ENCODE data around the gene STK17A.
"Not testable (repeated sequence)": the region's sequence is repeated elsewhere in the genome, so short reads cannot be mapped to it uniquely, and the experiment has no call there.

Gene STK17A

GRCh38 chr7:43602256-43602655 lies 19.3 kb downstream of the STK17A start:
- DNase-seq, result no peak

GRCh38 chr7:43604251-43604650 lies 21.3 kb downstream of the STK17A start:
- no peak for DNase-seq

- DNase-seq, result no peak
Measured at GRCh38 chr7:43609097-43609496, 26.2 kb downstream of the STK17A start.

- no peak for DNase-seq
Measured at GRCh38 chr7:43612128-43612527, 29.2 kb downstream of the STK17A start.

GRCh38 chr7:43612599-43613589 lies 30.0 kb downstream of the STK17A start:
- DNase-seq, result no peak

GRCh38 chr7:43615558-43616145 lies 32.7 kb downstream of the STK17A start:
- DNase-seq, result no peak

GRCh38 chr7:43616977-43617376 lies 34.1 kb downstream of the STK17A start:
- no peak for DNase-seq

GRCh38 chr7:43618073-43618472 lies 35.2 kb downstream of the STK17A start:
- no peak for DNase-seq

GRCh38 chr7:43619213-43620012 lies 36.5 kb downstream of the STK17A start:
- no peak for DNase-seq

- no peak for DNase-seq
Measured at GRCh38 chr7:43621729-43622448, 39.0 kb downstream of the STK17A start.

- DNase-seq, result no peak
Measured at GRCh38 chr7:43624156-43624555, 41.2 kb downstream of the STK17A start.

- no peak for DNase-seq
Measured at GRCh38 chr7:43625453-43625852, 42.5 kb downstream of the STK17A start.

- DNase-seq, result no peak
Measured at GRCh38 chr7:43625980-43626379, 43.1 kb downstream of the STK17A start.

GRCh38 chr7:43626695-43627094 lies 43.8 kb downstream of the STK17A start:
- no peak for DNase-seq

GRCh38 chr7:43627798-43628197 lies 44.9 kb downstream of the STK17A start:
- DNase-seq, result not testable (repeated sequence)

GRCh38 chr7:43628431-43628830 lies 45.5 kb downstream of the STK17A start:
- no peak for DNase-seq

GRCh38 chr7:43629857-43630256 lies 46.9 kb downstream of the STK17A start:
- DNase-seq, result no peak

- DNase-seq, result no peak
Measured at GRCh38 chr7:43630482-43630881, 47.6 kb downstream of the STK17A start.

- no peak for DNase-seq
Measured at GRCh38 chr7:43631559-43631958, 48.7 kb downstream of the STK17A start.

GRCh38 chr7:43632746-43633145 lies 49.8 kb downstream of the STK17A start:
- DNase-seq, result no peak

- no peak for DNase-seq
Measured at GRCh38 chr7:43634384-43634783, 51.5 kb downstream of the STK17A start.

GRCh38 chr7:43636093-43636492 lies 53.2 kb downstream of the STK17A start:
- DNase-seq, result no peak

All from GDM1 (cell line).